PFSK-1 (cell line): ENCODE results near the gene LCT. TPM values are rescaled to one million over a fixed set of nuclear protein-coding genes. Genes with fewer than 3 reads are reported as not detected.

ENCODE experiments used
- FOXP2 ChIP-seq: optimal IDR thresholded peaks from 2 replicates; pipeline ENCODE3; 2011; ENCODE audit warnings: borderline replicate concordance, control low read depth, inconsistent platforms; ENCODE audit not compliant: insufficient read depth; ENCODE audit errors: extremely low read length, extremely low read depth
- POLR2AphosphoS5 ChIP-seq: IDR thresholded peaks from 2 replicates; pipeline ENCODE4 v1.6.1; 2012; ENCODE audit warnings: low read depth, mild to moderate bottlenecking, control low read depth, low read length, moderate library complexity
- REST ChIP-seq, 2 experiments: IDR thresholded peaks; 2 replicates each; pipeline versions ENCODE4 v1.6.1 to v1.8.0; 2011 to 2012; ENCODE audit warnings: low read depth in 2 of 2, low read length in 2 of 2, control low read depth in 1 of 2, inconsistent platforms in 1 of 2, mild to moderate bottlenecking in 1 of 2, moderate library complexity in 1 of 2; ENCODE audit not compliant: insufficient read depth in 1 of 2
- SIN3A ChIP-seq: IDR thresholded peaks from 2 replicates; pipeline ENCODE4 v1.6.1; 2012; ENCODE audit warnings: mild to moderate bottlenecking, low read length, moderate library complexity, borderline replicate concordance; ENCODE audit not compliant: insufficient read depth
- TAF1 ChIP-seq: IDR thresholded peaks from 2 replicates; pipeline ENCODE4 v1.6.1; 2012; ENCODE audit warnings: low read length, control low read depth, borderline replicate concordance; ENCODE audit not compliant: insufficient read depth
- polyA plus RNA-seq: library from polyadenylated mRNA; unstranded; fragments of >200 nt; gene quantifications from one replicate; pipeline ENCODE4 v1.2.1, GENCODE V29; 2012; ENCODE audit warnings: low read depth, missing spikeins; ENCODE audit not compliant: insufficient read length

LCT gene
- polyA plus RNA-seq, result not detected

DNA sequence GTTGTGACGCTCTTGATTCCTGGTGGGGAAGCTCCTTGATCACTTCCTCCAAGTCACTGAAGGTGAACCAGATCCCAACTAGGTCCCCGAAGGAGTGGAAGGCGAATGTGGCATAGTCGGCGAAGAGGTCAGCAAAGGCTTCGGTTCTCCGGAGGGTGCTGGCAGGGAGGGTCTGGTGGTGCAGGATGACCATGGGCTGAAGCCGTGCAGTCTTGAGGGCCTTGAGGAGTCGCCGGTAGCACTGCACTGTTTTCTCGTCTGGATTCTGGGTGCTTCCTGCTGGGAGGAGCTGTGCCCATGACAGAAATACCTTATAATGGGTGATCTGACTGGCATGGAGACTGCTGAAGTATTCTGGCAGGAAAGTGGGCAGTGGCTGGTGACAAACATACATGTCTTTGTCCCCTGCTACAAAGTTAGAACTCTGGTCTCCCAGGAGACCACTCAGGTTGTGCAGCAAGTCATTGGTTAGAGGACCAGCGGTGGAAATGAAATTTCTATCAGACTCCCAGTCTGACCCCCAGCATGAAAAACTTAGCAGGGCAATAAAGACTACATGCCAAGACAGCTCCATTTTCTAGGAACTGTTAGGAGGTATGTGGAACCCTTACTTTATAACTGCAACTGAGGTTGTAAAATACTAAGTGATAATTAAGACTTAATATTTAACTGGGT lies at the start of gene LCT:
Gene LCT, minus strand, starts transcription at position 589 of the 675 bp plus-strand sequence. Its CDS starts 15 bp downstream, at position 574.
- TF ChIP-seq FOXP2 (no peak), TAF1 (no peak), POLR2AphosphoS5 (no peak), SIN3A (no peak), REST (IDR thresholded peaks at IDR 0.05; ENCODE audit: insufficient read depth in 1 of 2, low read depth in 2 of 2, low read length in 2 of 2) (no peak)

- TF ChIP-seq FOXP2, result no peak
Observed at GRCh38 chr2:135885709-135886108, 48.7 kb upstream of the LCT start.

DNA sequence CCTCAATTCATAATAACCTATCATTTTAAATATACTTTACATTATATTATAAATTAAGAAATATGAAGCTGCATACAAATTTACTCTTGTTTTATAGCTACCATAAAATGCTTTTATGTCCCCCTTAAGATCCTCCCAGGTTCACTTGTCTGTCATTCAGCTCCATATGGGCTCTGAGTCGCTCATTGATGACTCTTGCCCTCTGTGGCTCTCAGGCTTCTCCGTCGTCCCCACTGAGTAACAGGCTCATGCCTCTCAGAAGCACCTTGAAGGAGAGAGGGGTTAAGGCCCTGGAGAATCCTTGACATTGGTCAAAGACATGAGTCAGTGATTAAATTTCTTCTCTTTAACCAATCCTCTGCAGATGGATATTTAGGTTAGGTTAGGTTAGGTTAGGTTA lies 45.4 kb upstream of the LCT start:
- TF ChIP-seq POLR2AphosphoS5, result no peak
- TF ChIP-seq REST (IDR thresholded peaks at IDR 0.05; ENCODE audit: insufficient read depth in 1 of 2, low read depth in 2 of 2, low read length in 2 of 2), result no peak
- no peak for TF ChIP-seq SIN3A
- no peak for TF ChIP-seq FOXP2
- no peak for TF ChIP-seq TAF1

DNA sequence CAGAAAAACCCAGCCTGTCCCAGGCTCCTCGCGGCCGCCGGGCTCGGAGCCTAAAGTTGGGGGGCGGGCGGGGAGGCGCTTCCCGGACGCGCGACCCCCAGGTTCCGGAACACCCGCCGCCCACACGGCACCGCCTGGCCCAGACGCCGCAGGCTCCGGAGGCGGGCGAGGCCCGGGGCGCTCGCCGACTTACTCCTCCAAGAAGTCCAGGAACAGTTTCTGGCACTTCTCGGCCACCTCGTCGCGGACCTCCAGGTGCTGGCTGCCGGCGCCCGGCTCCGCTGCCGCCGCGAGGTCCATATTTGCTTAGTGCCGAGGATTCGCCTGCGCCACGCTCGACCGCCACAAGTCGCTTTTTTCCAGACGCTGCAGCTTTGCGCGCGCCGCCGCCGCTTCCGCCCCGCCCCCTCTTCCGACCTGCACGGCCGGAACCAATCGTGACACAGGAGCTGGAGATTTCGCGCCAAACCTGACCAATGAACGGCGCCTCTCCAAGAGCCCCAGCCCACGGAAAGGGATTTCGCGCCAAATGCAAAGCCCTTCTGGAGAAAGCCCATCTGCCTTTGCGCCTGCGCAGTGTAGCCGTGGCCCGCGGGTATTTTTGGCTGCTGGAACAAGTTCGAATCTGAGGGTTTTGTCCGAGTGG lies 39.2 kb upstream of the LCT start, which contains the start of gene MCM6:
Gene MCM6, minus strand, starts transcription at position 378 of the 646 bp plus-strand sequence. Its CDS starts 78 bp downstream, at position 300.
- TF ChIP-seq SIN3A (peak; percentile 80; the same call in 1 of the 2 replicates), REST (IDR thresholded peaks at IDR 0.05; ENCODE audit: insufficient read depth in 1 of 2, low read depth in 2 of 2, low read length in 2 of 2) (no peak), TAF1 (peak; percentile 54; the same call in 1 of the 2 replicates)

DNA sequence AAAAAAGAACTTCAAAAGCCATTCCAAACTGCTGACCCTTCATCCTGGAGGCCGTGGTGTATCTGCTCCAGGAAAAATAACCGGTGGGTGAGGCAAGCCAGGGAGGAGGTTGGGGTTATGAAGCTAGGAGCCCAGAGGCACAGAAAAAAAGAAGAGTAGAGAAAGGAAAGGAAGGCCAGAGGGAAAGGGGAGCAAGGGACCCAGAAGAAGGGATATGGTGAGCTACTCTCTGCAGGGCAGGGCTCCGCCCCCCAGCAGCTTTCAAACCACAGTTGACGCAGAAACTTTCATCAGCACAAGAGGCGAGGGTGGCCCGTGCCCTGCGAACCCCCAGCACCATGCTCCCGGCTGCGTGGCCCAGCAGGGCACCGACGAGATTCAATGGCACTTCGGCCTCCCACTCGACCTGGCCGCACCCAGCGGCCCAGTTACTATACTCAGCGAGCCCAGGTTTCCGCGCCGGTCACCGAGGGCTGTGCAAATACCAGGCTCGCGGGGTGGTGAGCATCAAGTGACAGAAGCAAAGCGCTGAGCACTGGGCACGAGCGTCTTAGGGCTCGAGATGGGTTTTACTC lies 38.6 kb upstream of the LCT start:
- no peak for TF ChIP-seq FOXP2

DNA sequence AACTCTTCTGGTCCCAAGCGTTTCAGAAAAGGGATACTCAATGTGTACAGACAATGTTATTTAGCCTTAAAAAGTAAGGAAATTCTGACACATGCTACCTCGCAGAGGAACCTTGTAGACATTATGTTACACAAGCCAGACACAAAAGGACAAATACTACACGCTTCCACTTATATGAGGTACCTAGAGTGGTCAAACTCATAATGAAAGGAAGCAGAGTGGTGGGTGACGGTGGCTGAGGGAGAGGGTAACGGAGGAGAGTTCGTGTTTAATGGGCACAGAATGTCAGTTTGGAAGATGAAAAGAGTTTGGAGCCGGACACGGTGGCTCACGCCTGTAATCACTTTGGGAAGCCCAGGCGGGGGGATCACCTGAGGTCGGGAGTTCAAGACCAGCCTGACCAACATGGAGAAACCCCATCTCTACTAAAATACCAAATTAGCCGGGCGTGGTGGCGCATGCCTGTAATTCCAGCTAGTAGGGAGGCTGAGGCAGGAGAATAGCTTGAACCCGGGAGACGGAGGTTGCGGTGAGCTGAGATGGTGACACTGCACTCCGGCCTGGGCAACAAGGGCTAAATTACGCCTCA lies 37.9 kb upstream of the LCT start:
- no peak for TF ChIP-seq POLR2AphosphoS5
- TF ChIP-seq REST (IDR thresholded peaks at IDR 0.05; ENCODE audit: insufficient read depth in 1 of 2, low read depth in 2 of 2, low read length in 2 of 2), result no peak
- no peak for TF ChIP-seq TAF1
- no peak for TF ChIP-seq FOXP2
- no peak for TF ChIP-seq SIN3A
